ENCODE results near the gene PSMB3. TPM values are rescaled to one million over a fixed set of nuclear protein-coding genes. Genes with fewer than 3 reads are reported as not detected.
"Not testable (repeated sequence)": the region's sequence is repeated elsewhere in the genome, so short reads cannot be mapped to it uniquely, and the experiment has no call there.

The PSMB3 gene
- polyA plus RNA-seq, 1 donor (not counting 4 experiments of a cell fraction or from before 2014, with no cell fraction given): 294 TPM

GRCh38 chr17:38724337-38724988 is 28.1 kb upstream of the PSMB3 start:
- Histone ChIP-seq H3K4me3 (ENCODE audit: control insufficient read depth in 2 of 3, extremely low read depth in 1 of 3, insufficient read depth in 2 of 3, low read depth in 1 of 3, low read length in 3 of 3) (no peak overlapping the region), H3K4me2 (ENCODE audit: control insufficient read depth, extremely low read depth, insufficient read depth, low read depth, low read length) (no peak overlapping the region), H2AFZ (ENCODE audit: control insufficient read depth, low read length) (no peak overlapping the region), H3K36me3 (ENCODE audit: control insufficient read depth in 2 of 2, extremely low read depth in 1 of 2, insufficient read depth in 2 of 2, low read length in 2 of 2) (peaks cover under 1 to 8% of the 10 kb centered on the region in 2 experiments), H3K4me1 (ENCODE audit: control insufficient read depth, extremely low read depth, insufficient read depth, low read length) (no peaks in the 10 kb centered on the region), H3K79me2 (ENCODE audit: control insufficient read depth, insufficient read depth, low read length) (no peaks in the 10 kb centered on the region), H3K27ac (ENCODE audit: control insufficient read depth, insufficient read depth, low read length) (no peak overlapping the region), H3K9me3 (ENCODE audit: control insufficient read depth, low read depth, low read length) (no peaks in the 10 kb centered on the region), H4K20me1 (ENCODE audit: control insufficient read depth, extremely low read depth, insufficient read depth, low read length) (no peaks in the 10 kb centered on the region), H3K9me1 (ENCODE audit: control insufficient read depth, extremely low read depth, insufficient read depth, low read length) (no peaks in the 10 kb centered on the region), H3K9ac (ENCODE audit: control insufficient read depth, extremely low read depth, insufficient read depth, low read length) (no peak overlapping the region), H3K27me3 (ENCODE audit: control insufficient read depth, extremely low read depth, insufficient read depth, low read length) (no peaks in the 10 kb centered on the region)
- TF ChIP-seq, protein P1, sequence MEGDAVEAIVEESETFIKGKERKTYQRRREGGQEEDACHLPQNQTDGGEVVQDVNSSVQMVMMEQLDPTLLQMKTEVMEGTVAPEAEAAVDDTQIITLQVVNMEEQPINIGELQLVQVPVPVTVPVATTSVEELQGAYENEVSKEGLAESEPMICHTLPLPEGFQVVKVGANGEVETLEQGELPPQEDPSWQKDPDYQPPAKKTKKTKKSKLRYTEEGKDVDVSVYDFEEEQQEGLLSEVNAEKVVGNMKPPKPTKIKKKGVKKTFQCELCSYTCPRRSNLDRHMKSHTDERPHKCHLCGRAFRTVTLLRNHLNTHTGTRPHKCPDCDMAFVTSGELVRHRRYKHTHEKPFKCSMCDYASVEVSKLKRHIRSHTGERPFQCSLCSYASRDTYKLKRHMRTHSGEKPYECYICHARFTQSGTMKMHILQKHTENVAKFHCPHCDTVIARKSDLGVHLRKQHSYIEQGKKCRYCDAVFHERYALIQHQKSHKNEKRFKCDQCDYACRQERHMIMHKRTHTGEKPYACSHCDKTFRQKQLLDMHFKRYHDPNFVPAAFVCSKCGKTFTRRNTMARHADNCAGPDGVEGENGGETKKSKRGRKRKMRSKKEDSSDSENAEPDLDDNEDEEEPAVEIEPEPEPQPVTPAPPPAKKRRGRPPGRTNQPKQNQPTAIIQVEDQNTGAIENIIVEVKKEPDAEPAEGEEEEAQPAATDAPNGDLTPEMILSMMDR (optimal IDR thresholded peaks at IDR 0.05 in 1 of 3, IDR thresholded peaks at IDR 0.05 in 1 of 3, conservative IDR thresholded peaks at IDR 0.05 in 1 of 3; ENCODE audit: extremely low read depth in 1 of 3, insufficient read depth in 2 of 3, low read length in 3 of 3): no peak
- no peak for TF ChIP-seq EZH2 (IDR thresholded peaks at IDR 0.05; ENCODE audit: low read length)
- no peak for FAIRE-seq
- no peak for DNase-seq (ENCODE audit: low read depth, low spot score)
- dilution Hi-C loops (cut with MboI; ENCODE audit: extremely low pct_ligation_motif_present, low sequenced_read_pairs): no loop called here

DNA sequence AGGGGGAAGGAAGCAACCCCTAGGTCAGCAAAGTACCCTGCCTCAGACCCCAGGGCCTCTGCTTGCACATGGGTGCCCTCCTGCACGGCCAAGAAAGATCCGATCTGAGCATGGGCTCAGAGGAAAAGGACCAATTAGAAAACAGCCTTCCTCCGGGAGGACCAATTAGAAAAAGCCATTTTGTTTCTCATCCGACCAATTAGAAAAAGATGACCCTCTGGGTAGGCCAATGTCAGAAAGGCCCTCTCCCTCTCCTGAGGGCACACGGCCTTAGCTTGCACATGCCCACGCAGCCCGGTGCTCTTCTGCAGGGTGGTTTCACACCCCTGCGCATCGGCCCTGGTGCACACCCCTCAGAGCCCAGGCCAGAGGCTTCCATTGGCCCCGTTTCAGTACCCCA is 27.5 kb upstream of the PSMB3 start:
- TF ChIP-seq EZH2 (IDR thresholded peaks at IDR 0.05; ENCODE audit: low read length): no peak
- TF ChIP-seq, protein P1 (optimal IDR thresholded peaks at IDR 0.05 in 1 of 3, IDR thresholded peaks at IDR 0.05 in 1 of 3, conservative IDR thresholded peaks at IDR 0.05 in 1 of 3; ENCODE audit: extremely low read depth in 1 of 3, insufficient read depth in 2 of 3, low read length in 3 of 3): no peak
- Histone ChIP-seq H3K27me3 (ENCODE audit: control insufficient read depth, extremely low read depth, insufficient read depth, low read length) (no peaks in the 10 kb centered on the region), H3K9me1 (ENCODE audit: control insufficient read depth, extremely low read depth, insufficient read depth, low read length) (no peaks in the 10 kb centered on the region), H3K27ac (ENCODE audit: control insufficient read depth, insufficient read depth, low read length) (no peak overlapping the region), H3K9me3 (ENCODE audit: control insufficient read depth, low read depth, low read length) (no peaks in the 10 kb centered on the region), H2AFZ (ENCODE audit: control insufficient read depth, low read length) (no peak overlapping the region), H3K4me2 (ENCODE audit: control insufficient read depth, extremely low read depth, insufficient read depth, low read depth, low read length) (no peak overlapping the region), H3K79me2 (ENCODE audit: control insufficient read depth, insufficient read depth, low read length) (no peaks in the 10 kb centered on the region), H3K4me1 (ENCODE audit: control insufficient read depth, extremely low read depth, insufficient read depth, low read length) (peaks cover 3% of the 10 kb centered on the region), H3K9ac (ENCODE audit: control insufficient read depth, extremely low read depth, insufficient read depth, low read length) (no peak overlapping the region), H4K20me1 (ENCODE audit: control insufficient read depth, extremely low read depth, insufficient read depth, low read length) (no peaks in the 10 kb centered on the region), H3K36me3 (ENCODE audit: control insufficient read depth in 2 of 2, extremely low read depth in 1 of 2, insufficient read depth in 2 of 2, low read length in 2 of 2) (peaks cover 0 to 8% of the 10 kb centered on the region in 2 experiments), H3K4me3 (ENCODE audit: control insufficient read depth in 2 of 3, extremely low read depth in 1 of 3, insufficient read depth in 2 of 3, low read depth in 1 of 3, low read length in 3 of 3) (no peak overlapping the region)
- dilution Hi-C loops (cut with MboI; ENCODE audit: extremely low pct_ligation_motif_present, low sequenced_read_pairs): no loop called here
- no peak for FAIRE-seq
- no peak for DNase-seq (ENCODE audit: low read depth, low spot score)

DNA sequence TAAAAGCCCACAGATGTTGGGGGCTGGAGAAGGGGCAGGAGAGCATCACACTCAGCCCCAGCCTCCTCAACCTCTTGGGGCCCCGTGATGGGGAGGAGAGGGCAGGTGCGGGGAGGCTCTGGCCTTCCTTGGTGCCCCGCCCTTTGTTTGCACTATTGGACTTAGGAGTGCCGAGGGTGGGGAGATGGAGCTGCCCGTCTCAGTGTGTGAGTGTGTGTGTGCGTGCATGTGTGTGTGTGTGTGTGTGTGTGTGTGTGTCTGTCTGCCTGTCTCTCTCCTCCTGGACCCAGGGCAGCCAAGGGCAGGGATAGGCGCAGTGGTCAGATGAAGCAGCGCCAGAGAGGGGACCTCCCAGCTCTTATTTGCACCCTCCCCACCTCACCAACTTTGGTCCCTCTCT is 26.4 kb upstream of the PSMB3 start:
- H3K9me3 ChIP-seq (ENCODE audit: control insufficient read depth, low read depth, low read length); H3K4me2 ChIP-seq (ENCODE audit: control insufficient read depth, extremely low read depth, insufficient read depth, low read depth, low read length); FAIRE-seq; H3K9me1 ChIP-seq (ENCODE audit: control insufficient read depth, extremely low read depth, insufficient read depth, low read length); H4K20me1 ChIP-seq (ENCODE audit: control insufficient read depth, extremely low read depth, insufficient read depth, low read length); H3K79me2 ChIP-seq (ENCODE audit: control insufficient read depth, insufficient read depth, low read length); H3K9ac ChIP-seq (ENCODE audit: control insufficient read depth, extremely low read depth, insufficient read depth, low read length); H3K4me1 ChIP-seq (ENCODE audit: control insufficient read depth, extremely low read depth, insufficient read depth, low read length); H3K4me3 ChIP-seq (ENCODE audit: control insufficient read depth in 2 of 3, extremely low read depth in 1 of 3, insufficient read depth in 2 of 3, low read depth in 1 of 3, low read length in 3 of 3); H3K27me3 ChIP-seq (ENCODE audit: control insufficient read depth, extremely low read depth, insufficient read depth, low read length); H3K27ac ChIP-seq (ENCODE audit: control insufficient read depth, insufficient read depth, low read length); dilution Hi-C loops (cut with MboI; ENCODE audit: extremely low pct_ligation_motif_present, low sequenced_read_pairs); H2AFZ ChIP-seq (ENCODE audit: control insufficient read depth, low read length); H3K36me3 ChIP-seq (ENCODE audit: control insufficient read depth in 2 of 2, extremely low read depth in 1 of 2, insufficient read depth in 2 of 2, low read length in 2 of 2); DNase-seq (ENCODE audit: low read depth, low spot score): not testable (repeated sequence)

All from keratinocyte (primary cell).